ENCODE results near the gene GSG1L.

Gene GSG1L

DNA sequence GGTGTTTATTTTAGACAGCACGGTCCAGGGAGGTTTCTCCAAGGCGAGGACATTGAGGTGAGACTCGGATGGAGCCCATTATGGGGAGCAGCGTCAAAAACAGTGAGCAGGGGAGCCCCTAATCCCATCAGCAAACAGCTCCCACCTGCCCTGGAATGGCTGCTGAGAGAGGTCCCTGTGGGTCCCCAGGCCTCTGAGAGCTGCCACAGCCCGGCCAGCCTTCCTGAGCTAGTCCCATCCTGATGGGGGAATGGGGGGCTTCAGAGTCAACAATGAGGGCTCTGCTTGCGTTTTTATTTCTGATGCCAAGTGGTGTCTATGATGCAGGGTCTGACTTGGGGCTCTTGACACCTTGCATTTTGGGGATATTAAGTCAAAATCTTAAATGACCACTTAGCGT is 128.4 kb downstream of the GSG1L start:
- no peak for TF ChIP-seq CTCF (IDR thresholded peaks at IDR 0.05; ENCODE audit: borderline replicate concordance, insufficient read depth, low read depth, low read length)
- no peak overlapping the region for H3K4me3 ChIP-seq (ENCODE audit: low read depth, low read length)

GRCh38 chr16:27932542-27933135 is 130.9 kb downstream of the GSG1L start:
- no peak overlapping the region for H3K4me3 ChIP-seq (ENCODE audit: low read depth, low read length)
- no peak for TF ChIP-seq CTCF (IDR thresholded peaks at IDR 0.05; ENCODE audit: borderline replicate concordance, insufficient read depth, low read depth, low read length)

GRCh38 chr16:27929818-27930217 is 133.7 kb downstream of the GSG1L start:
- H3K4me3 ChIP-seq (ENCODE audit: low read depth, low read length), result no peak overlapping the region
- TF ChIP-seq CTCF (IDR thresholded peaks at IDR 0.05; ENCODE audit: borderline replicate concordance, insufficient read depth, low read depth, low read length), result no peak

DNA sequence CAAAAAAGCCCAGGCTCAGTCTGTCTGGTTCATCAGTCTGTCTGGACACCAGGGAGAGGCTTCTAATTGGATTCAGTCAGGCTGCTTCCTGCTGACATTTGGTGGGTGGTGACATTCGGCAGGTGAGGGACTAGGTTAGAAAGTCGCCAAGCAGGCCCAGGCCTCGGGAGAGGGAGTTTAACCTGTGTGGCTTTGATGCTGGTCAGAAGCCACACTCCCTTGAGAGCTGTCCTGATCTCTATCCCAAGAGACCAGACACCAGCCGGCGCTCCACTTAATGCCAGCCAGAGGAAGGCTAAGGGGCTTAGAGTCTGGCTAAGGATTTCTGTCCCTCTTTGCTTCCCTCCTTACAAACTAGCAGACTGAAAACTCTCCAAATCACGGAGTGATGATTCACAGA is 135.0 kb downstream of the GSG1L start:
- H3K4me3 ChIP-seq (ENCODE audit: low read depth, low read length), result no peak overlapping the region
- TF ChIP-seq CTCF (IDR thresholded peaks at IDR 0.05; ENCODE audit: borderline replicate concordance, insufficient read depth, low read depth, low read length), result no peak

GRCh38 chr16:27927266-27927901 is 136.1 kb downstream of the GSG1L start:
- no peak for TF ChIP-seq CTCF (IDR thresholded peaks at IDR 0.05; ENCODE audit: borderline replicate concordance, insufficient read depth, low read depth, low read length)
- H3K4me3 ChIP-seq (ENCODE audit: low read depth, low read length), result no peak overlapping the region

DNA sequence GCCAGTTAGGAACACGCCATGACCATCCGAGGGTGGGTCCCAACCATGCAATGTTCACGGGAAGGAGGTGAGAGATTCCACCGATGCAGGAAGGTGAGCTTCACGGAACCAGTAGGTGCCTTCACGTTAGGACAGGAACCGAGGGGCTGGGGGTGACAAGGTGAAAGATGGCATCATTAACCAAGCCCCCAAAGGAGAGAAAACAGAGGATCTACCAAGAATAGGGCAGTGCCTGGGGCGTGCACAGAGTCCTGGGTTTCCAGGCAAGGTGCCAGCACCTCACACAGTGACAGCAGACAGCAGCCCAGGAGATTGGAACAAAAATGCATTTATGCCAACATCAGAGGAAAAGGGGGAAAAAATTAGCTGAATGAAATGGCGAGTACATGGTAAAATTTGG is 137.9 kb downstream of the GSG1L start:
- no peak for TF ChIP-seq CTCF (IDR thresholded peaks at IDR 0.05; ENCODE audit: borderline replicate concordance, insufficient read depth, low read depth, low read length)
- H3K4me3 ChIP-seq (ENCODE audit: low read depth, low read length), result no peak overlapping the region

DNA sequence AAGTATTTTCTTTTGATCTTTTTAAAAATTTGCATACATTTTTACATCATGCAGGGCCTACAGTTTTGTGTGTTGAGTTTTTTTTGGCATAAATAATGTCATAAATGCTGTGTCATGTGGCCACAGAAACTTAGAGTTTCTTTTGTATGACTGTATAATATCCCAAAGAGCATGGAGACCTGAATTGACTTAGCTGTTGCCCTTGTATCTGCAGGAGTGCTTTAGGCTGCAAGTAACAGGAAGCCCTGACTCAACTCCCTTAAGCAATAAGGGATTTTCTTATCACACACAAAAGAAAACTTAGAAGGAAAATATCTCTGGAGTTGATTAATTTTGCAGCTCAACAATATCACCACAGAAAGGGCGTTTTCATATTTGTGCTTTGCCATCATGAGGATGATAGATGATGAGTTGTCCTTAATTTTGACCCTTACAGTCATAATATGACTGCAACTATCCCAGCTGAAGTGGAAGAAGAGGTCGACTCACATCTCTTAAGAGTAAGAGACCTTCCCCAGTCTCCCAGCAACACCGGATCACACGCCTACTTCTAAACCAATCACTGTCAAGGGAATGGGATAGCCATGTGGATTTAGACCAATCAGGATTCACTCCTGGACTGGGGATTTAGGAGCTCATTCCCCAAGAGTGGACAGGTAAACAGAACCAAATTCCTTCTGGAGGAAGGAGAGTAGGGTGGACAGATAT is 138.9 kb downstream of the GSG1L start:
- no peak overlapping the region for H3K4me3 ChIP-seq (ENCODE audit: low read depth, low read length)
- no peak for TF ChIP-seq CTCF (IDR thresholded peaks at IDR 0.05; ENCODE audit: borderline replicate concordance, insufficient read depth, low read depth, low read length)
